Frontal cortex (tissue), 4 donors: ENCODE measurements around the gene ARHGEF26. TPM values are rescaled to one million over a fixed set of nuclear protein-coding genes. Genes with fewer than 3 reads are reported as not detected.
A peak's percentile ranks its signal among the peaks of the same experiment; 100 is the strongest.

Experiments
- DNase-seq, 2 donors: peaks; one replicate each; pipeline ENCODE4 v3.0.0; 2012; ENCODE audit warnings: low spot score in 2 of 2
- FAIRE-seq: peaks from 2 replicates; lab custom pipeline; 2012; peaks lifted over from hg19 to GRCh38; lab: Jason Lieb, UNC
- total RNA-seq: library from RNA; depleted of rRNA; stranded (reverse); fragments of >200 nt; gene quantifications from one replicate; pipeline ENCODE4 v1.2.3, GENCODE V29; 2014
- donor health status: control.
- donor health status: control.
- donor health status: control.

ARHGEF26 gene
- total RNA-seq, 1 donor from 2014 or later = 4.1 TPM

- DNase-seq (no peak), FAIRE-seq (no peak)
These were observed 8.9 kb upstream of the ARHGEF26 start for GRCh38 chr3:154112146-154112852.

- DNase-seq = no peak
- no peak for FAIRE-seq
These were observed 7.6 kb upstream of the ARHGEF26 start for GRCh38 chr3:154113609-154114008.

- FAIRE-seq = no peak
These were observed 5.9 kb upstream of the ARHGEF26 start for GRCh38 chr3:154115332-154115731.

GRCh38 chr3:154119951-154120350 lies 1.2 kb upstream of the ARHGEF26 start:
- no peak for FAIRE-seq
- DNase-seq = no peak

More at GRCh38 chr3:154115332-154115731, 5.9 kb upstream of the ARHGEF26 start:
- no peak for DNase-seq

GRCh38 chr3:154121701-154122551 lies 736 bp downstream of the ARHGEF26 start:
- DNase-seq = peak; percentile 29 to 48
- FAIRE-seq = no peak

- FAIRE-seq (no peak), DNase-seq (no peak)
These were observed 1.3 kb downstream of the ARHGEF26 start for GRCh38 chr3:154122552-154122911.

GRCh38 chr3:154122912-154123559 lies 1.8 kb downstream of the ARHGEF26 start:
- DNase-seq (no peak), FAIRE-seq (no peak)

- DNase-seq (no peak), FAIRE-seq (no peak)
These were observed 2.7 kb downstream of the ARHGEF26 start for GRCh38 chr3:154123906-154124305.

- DNase-seq = no peak
- FAIRE-seq = no peak
These were observed 4.3 kb downstream of the ARHGEF26 start for GRCh38 chr3:154125378-154126030.

GRCh38 chr3:154126651-154127050 lies 5.5 kb downstream of the ARHGEF26 start:
- DNase-seq = no peak
- no peak for FAIRE-seq

GRCh38 chr3:154129625-154130024 lies 8.4 kb downstream of the ARHGEF26 start:
- FAIRE-seq (no peak), DNase-seq (no peak)

GRCh38 chr3:154130540-154130939 lies 9.3 kb downstream of the ARHGEF26 start:
- no peak for DNase-seq
- FAIRE-seq = no peak

GRCh38 chr3:154131830-154132229 lies 10.6 kb downstream of the ARHGEF26 start:
- no peak for FAIRE-seq
- no peak for DNase-seq

- DNase-seq (no peak), FAIRE-seq (no peak)
These were observed 11.7 kb downstream of the ARHGEF26 start for GRCh38 chr3:154132777-154133375.

- no peak for FAIRE-seq
- DNase-seq = no peak
These were observed 14.5 kb downstream of the ARHGEF26 start for GRCh38 chr3:154135511-154136173.

GRCh38 chr3:154137036-154137435 lies 15.8 kb downstream of the ARHGEF26 start:
- FAIRE-seq = no peak
- DNase-seq = no peak

GRCh38 chr3:154139996-154140436 lies 18.8 kb downstream of the ARHGEF26 start:
- FAIRE-seq (no peak), DNase-seq (no peak)

- FAIRE-seq (no peak), DNase-seq (no peak)
These were observed 21.4 kb downstream of the ARHGEF26 start for GRCh38 chr3:154142608-154143007.

GRCh38 chr3:154143873-154144272 lies 22.7 kb downstream of the ARHGEF26 start:
- FAIRE-seq (no peak), DNase-seq (no peak)
